ENCODE results near the gene DUSP16.
"Not testable (repeated sequence)": the region's sequence is repeated elsewhere in the genome, so short reads cannot be mapped to it uniquely, and the experiment has no call there.

Gene DUSP16

GRCh38 chr12:12518464-12518845 is 44.2 kb downstream of the DUSP16 start:
- no peak for DNase-seq

- no peak for DNase-seq
Measured at GRCh38 chr12:12513416-12514006, 49.2 kb downstream of the DUSP16 start.

GRCh38 chr12:12511895-12512711 is 50.6 kb downstream of the DUSP16 start:
- DNase-seq = no peak

GRCh38 chr12:12511021-12511783 is 51.5 kb downstream of the DUSP16 start:
- DNase-seq = no peak

GRCh38 chr12:12510551-12510950 is 52.1 kb downstream of the DUSP16 start:
- DNase-seq = no peak

GRCh38 chr12:12510141-12510540 is 52.5 kb downstream of the DUSP16 start:
- no peak for DNase-seq

DNA sequence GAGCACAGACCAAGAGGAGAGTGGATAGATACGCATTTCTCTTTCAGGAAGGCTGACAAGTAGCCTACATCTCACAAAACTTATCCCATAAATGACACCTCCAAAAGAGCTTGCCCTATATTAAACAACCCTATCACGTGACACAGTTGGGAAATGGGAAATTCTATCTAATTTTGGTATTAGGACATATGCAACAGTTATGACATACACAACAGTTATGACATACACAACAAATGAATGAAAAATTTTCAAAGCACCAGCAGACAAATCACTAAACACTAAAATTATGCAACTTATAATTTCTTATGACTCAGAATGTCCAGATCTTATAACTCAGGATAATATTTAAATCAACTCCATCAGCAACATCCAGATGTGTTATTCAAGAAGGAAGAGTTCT is 54.1 kb downstream of the DUSP16 start:
- DNase-seq = no peak

GRCh38 chr12:12507121-12507520 is 55.5 kb downstream of the DUSP16 start:
- DNase-seq = no peak

GRCh38 chr12:12506496-12506890 is 56.2 kb downstream of the DUSP16 start:
- no peak for DNase-seq

GRCh38 chr12:12505544-12506495 is 56.8 kb downstream of the DUSP16 start:
- no peak for DNase-seq

- no peak for DNase-seq
Measured at GRCh38 chr12:12503384-12504078, 59.1 kb downstream of the DUSP16 start.

- no peak for DNase-seq
Measured at GRCh38 chr12:12502815-12503151, 59.9 kb downstream of the DUSP16 start.

- DNase-seq = not testable (repeated sequence)
Measured at GRCh38 chr12:12502130-12502814, 60.4 kb downstream of the DUSP16 start.

DNA sequence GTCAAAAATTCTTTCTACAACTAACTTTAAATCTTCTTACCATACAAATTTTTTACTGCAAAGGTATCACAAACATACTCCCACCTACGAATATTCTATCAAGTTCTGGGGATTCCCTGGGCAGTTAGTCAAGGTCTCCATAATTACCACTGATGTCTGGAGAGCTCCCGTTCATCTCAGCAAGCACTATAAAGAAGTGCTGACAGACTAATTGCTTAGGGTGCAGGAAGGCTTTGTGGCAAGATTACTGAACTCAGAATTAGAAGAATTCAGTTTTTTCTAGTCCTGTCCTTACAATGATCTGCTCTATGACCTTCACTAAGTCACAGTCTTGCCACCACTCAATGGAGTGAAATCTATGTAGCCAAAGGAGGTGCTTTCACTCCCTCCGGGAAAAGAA is 61.5 kb downstream of the DUSP16 start:
- no peak for DNase-seq

DNA sequence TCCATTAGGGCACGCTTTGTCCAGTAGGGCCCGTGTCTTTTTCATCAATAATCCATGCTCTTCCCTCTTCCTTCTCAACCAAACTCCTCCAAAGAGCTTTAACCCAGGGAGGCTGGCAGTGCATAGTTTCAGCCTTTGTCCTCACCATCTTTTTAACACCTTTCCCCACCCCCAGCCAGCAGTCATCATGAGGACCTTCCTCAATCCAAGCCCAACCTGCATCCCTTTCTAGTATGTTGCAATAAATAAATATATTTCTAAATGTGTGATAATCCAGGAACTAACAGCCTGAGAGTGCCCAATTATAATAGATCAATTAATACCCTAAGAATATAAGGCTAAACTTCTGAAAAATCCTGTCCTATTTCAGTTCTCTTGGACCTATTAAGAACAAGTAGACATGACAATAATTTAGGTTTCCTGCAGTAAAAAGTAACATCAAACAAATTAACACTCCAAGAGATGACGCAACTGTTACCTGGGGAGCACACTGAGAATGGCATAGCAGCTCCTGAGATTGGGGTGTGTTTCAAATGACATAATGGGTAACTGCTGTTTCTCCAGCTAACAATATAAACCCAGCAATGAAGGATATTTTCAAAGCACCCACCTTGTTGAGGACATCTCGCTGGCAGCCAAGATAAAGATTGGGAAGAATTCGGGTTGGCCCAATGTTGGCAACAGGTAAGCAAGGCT is 62.6 kb downstream of the DUSP16 start:
- no peak for DNase-seq

DNA sequence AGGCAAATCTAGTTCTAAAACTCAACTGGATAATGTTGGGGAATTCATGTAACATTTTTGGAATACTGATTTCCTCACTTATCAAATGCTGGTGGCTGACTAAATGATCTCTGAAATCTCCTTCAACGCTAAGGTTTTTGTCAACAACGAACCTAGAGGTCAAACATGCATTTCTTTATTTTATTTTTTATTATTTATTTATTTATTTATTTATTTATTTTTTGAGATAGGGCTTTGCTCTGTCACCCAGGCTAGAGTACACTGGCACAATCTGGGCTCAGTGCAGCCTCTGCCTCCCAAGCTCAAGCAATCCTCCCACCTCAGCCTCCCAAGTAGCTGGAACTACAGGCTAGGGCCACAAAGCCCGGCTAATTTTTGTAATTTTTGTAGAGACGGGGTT is 64.5 kb downstream of the DUSP16 start:
- DNase-seq = no peak

DNA sequence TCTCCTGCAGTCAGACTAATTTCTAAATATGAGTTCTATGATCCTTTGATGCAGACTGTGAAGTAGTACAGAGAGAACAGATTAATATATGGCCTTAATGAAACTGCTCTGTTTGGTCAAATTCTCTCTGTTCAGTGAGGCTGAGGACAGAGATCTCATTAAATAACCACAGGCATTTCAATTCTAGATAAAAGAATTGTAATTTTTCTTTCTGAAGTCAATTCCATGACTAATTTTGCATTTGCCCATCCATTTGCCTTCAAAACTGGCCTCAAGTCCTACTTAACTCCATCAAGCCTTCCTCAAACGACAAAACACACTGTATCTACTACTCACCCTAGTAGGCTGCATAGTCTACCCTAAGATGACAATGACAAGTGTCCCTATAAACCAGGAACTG is 67.1 kb downstream of the DUSP16 start:
- DNase-seq = no peak

DNA sequence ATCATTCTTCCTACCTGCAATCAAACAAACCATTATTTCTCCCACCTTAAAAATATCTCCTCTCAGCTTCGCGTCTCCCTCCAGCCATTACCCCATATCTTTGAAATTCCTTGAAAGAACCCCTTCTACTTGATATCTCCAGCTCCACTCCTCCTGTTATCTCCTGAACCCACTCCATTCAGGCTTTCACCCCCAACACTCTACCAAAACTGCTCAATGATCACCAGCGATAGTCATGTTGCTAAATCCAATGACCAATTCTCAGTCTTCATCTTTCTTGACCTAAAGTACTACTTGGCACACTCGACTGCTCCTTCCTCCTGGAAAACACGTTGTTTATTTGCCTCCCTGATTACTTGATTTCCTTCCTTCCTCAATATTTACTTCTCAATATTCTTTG is 70.1 kb downstream of the DUSP16 start:
- no peak for DNase-seq

- no peak for DNase-seq
Measured at GRCh38 chr12:12491606-12492005, 71.1 kb downstream of the DUSP16 start.

DNA sequence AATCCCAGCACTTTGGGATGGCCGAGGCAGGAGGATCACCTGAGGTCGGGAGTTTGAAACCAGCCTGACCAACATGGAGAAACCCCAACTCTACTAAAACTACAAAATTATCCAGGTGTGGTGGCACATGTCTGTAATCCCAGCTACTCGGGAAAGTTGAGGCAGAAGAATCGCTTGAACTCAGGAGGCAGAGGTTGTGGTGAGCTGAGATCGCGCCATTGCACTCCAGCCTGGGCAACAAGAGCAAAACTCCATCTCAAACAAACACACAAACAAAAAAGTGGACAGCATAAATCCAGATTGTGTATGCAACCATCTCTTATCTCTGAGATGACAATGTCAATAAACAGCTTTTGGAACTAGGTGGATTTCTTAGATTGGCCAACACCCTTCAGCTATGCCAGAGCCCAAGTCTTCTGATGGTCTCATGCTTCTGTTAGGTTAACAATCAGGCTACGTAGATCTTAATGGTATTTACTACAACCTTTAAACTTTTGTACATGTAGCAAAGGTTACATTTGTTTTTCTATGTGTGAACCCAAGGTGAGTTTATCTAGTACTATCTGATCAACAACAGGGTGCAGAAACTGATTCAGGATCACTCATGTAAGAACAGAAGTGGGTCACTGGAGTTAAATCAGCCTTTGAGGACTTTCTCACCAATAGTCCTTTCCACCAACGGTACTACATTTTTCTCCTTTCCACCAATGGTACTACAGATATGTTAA is 73.7 kb downstream of the DUSP16 start:
- DNase-seq = no peak
